SK-N-SH (cell line): Measurements from ENCODE around the gene RAB8B. TPM values are rescaled to one million over a fixed set of nuclear protein-coding genes. Genes with fewer than 3 reads are reported as not detected.
A peak's percentile ranks its signal among the peaks of the same experiment; 100 is the strongest.

Source experiments
- CTCF ChIA-PET: fragments of 300-600, 350-600 bp; formaldehyde crosslinking; extraction: SDS; loops from one replicate; lab custom pipeline; 2021; lab: Yijun Ruan, JAX
- POLR2A ChIA-PET: fragments of 350-600 bp; sonication (Branson Sonifier 250); formaldehyde crosslinking; extraction: SDS; loops from one replicate; lab custom pipeline; 2020; ENCODE audit warnings: antibody characterized with exemption, inconsistent platforms; lab: Yijun Ruan, JAX
- DNase-seq: peaks from one replicate; pipeline ENCODE4 v3.0.0; 2012
- H2AFZ ChIP-seq: fragments of 200-600 bp; sonication (generic); 2 replicates; pipeline ENCODE4 v1.8.1; 2016; ENCODE audit warnings: antibody characterized with exemption, mild to moderate bottlenecking, low read depth
- H3F3A ChIP-seq: fragments of 200-600 bp; sonication (generic); replicated peaks from 2 replicates; pipeline ENCODE3; 2016; ENCODE audit warnings: antibody characterized with exemption, mild to moderate bottlenecking; ENCODE audit not compliant: insufficient read depth
- H3K27ac ChIP-seq, 2 experiments: fragments of 200-500 bp in 1 of 2; fragments of 200-600 bp in 1 of 2; sonication (Bioruptor generic) in 1 of 2; sonication (generic), shearing (Covaris generic) in 1 of 2; 2 replicates each; pipeline versions ENCODE4 v1.5.1 to v1.6.1; 2014 to 2016; ENCODE audit warnings: low read depth in 2 of 2, inconsistent platforms in 1 of 2, low read length in 1 of 2, mild to moderate bottlenecking in 1 of 2, mixed read lengths in 1 of 2
- H3K27me3 ChIP-seq: fragments of 200-600 bp; sonication (generic), shearing (Covaris generic); 2 replicates; pipeline ENCODE4 v1.6.1; 2016; ENCODE audit warnings: mixed run types; ENCODE audit not compliant: insufficient read depth
- H3K36me3 ChIP-seq, 2 experiments: fragments of 200-500 bp in 1 of 2; fragments of 200-600 bp in 1 of 2; sonication (Bioruptor generic) in 1 of 2; sonication (generic) in 1 of 2; replicated peaks in 1 of 2; 2 replicates each; pipeline versions ENCODE3 to v1.5.1; 2014 to 2016; ENCODE audit warnings: low read length in 1 of 2, mild to moderate bottlenecking in 1 of 2; ENCODE audit not compliant: insufficient read depth in 2 of 2, control insufficient read depth in 1 of 2
- H3K4me1 ChIP-seq, 2 experiments: fragments of 200-500 bp in 1 of 2; fragments of 200-600 bp in 1 of 2; sonication (Bioruptor generic) in 1 of 2; sonication (generic), shearing (Covaris generic) in 1 of 2; 2 replicates each; pipeline versions ENCODE4 v1.5.1 to v1.6.1; 2014 to 2016; ENCODE audit warnings: low read depth in 1 of 2, low read length in 1 of 2, mixed run types in 1 of 2; ENCODE audit not compliant: insufficient read depth in 2 of 2, control insufficient read depth in 1 of 2
- H3K4me2 ChIP-seq: fragments of 200-600 bp; sonication (generic), shearing (Covaris generic); 2 replicates; pipeline ENCODE4 v1.6.1; 2017; ENCODE audit warnings: mixed run types
- H3K4me3 ChIP-seq, 2 experiments: fragments of 200-500 bp in 1 of 2; fragments of 200-600 bp in 1 of 2; sonication (Bioruptor generic) in 1 of 2; sonication (generic), shearing (Covaris generic) in 1 of 2; 2 replicates each; pipeline versions ENCODE4 v1.5.1 to v1.8.1; 2014 to 2016; ENCODE audit warnings: low read depth in 2 of 2, inconsistent platforms in 1 of 2, low read length in 1 of 2, mild to moderate bottlenecking in 1 of 2, mixed read lengths in 1 of 2, moderate library complexity in 1 of 2
- H3K79me2 ChIP-seq: fragments of 200-600 bp; sonication (generic); 2 replicates; pipeline ENCODE4 v1.8.1; 2017; ENCODE audit warnings: mild to moderate bottlenecking; ENCODE audit not compliant: insufficient read depth
- H3K9ac ChIP-seq: fragments of 200-600 bp; sonication (generic); 2 replicates; pipeline ENCODE4 v1.6.1; 2017; ENCODE audit warnings: mixed run types
- H3K9me2 ChIP-seq: fragments of 200-600 bp; sonication (generic); 2 replicates; pipeline ENCODE4 v1.6.1; 2017; ENCODE audit warnings: mixed run types
- H3K9me3 ChIP-seq: fragments of 200-600 bp; sonication (generic); 2 replicates; pipeline ENCODE4 v1.6.1; 2017; ENCODE audit warnings: mixed run types, mild to moderate bottlenecking, moderate library complexity
- H4K20me1 ChIP-seq: fragments of 200-600 bp; sonication (generic); 2 replicates; pipeline ENCODE4 v1.6.1; 2017; ENCODE audit warnings: mild to moderate bottlenecking, mixed run types; ENCODE audit not compliant: insufficient read depth
- ELF1 ChIP-seq: IDR thresholded peaks from 2 replicates; pipeline ENCODE4 v1.4.0; 2012
- EP300 ChIP-seq, 2 experiments: IDR thresholded peaks; 2 replicates each; pipeline versions ENCODE4 v1.4.0 to v1.6.1; 2012; ENCODE audit warnings: borderline replicate concordance in 1 of 2, low read depth in 1 of 2, low read length in 1 of 2
- FOSL2 ChIP-seq: IDR thresholded peaks from 2 replicates; pipeline ENCODE4 v1.4.0; 2012; ENCODE audit warnings: low read depth, mild to moderate bottlenecking, moderate library complexity, borderline replicate concordance
- FOXJ3 ChIP-seq: sonication (generic); formaldehyde crosslinking; IDR thresholded peaks from 2 replicates; pipeline ENCODE4 v1.5.1; 2020; ENCODE audit warnings: mild to moderate bottlenecking, missing genetic modification reagents
- FOXM1 ChIP-seq: IDR thresholded peaks from 2 replicates; pipeline ENCODE4 v1.4.0; 2012; ENCODE audit warnings: low read depth, mild to moderate bottlenecking
- GABPA ChIP-seq: IDR thresholded peaks from 2 replicates; pipeline ENCODE4 v1.4.0; 2012; ENCODE audit warnings: low read depth, mild to moderate bottlenecking
- GATA2 ChIP-seq: sonication (generic); formaldehyde crosslinking; IDR thresholded peaks from 2 replicates; pipeline ENCODE4 v1.5.0; 2020; ENCODE audit warnings: mild to moderate bottlenecking, missing genetic modification reagents
- MAX ChIP-seq: IDR thresholded peaks from 2 replicates; pipeline ENCODE4 v1.4.0; 2012; ENCODE audit warnings: low read depth
- MXI1 ChIP-seq: IDR thresholded peaks from 2 replicates; pipeline ENCODE4 v1.6.1; 2012; ENCODE audit warnings: mild to moderate bottlenecking, low read depth, low read length, improper control_type of control experiment
- NRF1 ChIP-seq: IDR thresholded peaks from 2 replicates; pipeline ENCODE4 v1.6.1; 2012; ENCODE audit warnings: low read depth, mild to moderate bottlenecking, low read length
- POLR2AphosphoS5 ChIP-seq: IDR thresholded peaks from 2 replicates; pipeline ENCODE4 v1.6.1; 2012; ENCODE audit warnings: low read depth, low read length
- RFX5 ChIP-seq: IDR thresholded peaks from 2 replicates; pipeline ENCODE4 v1.6.1; 2012; ENCODE audit warnings: mild to moderate bottlenecking, improper control_type of control experiment, low read length
- RXRA ChIP-seq: IDR thresholded peaks from 2 replicates; pipeline ENCODE4 v1.4.0; 2012; ENCODE audit warnings: low read depth, mild to moderate bottlenecking, borderline replicate concordance
- SIN3A ChIP-seq: IDR thresholded peaks from 2 replicates; pipeline ENCODE4 v1.6.1; 2012; ENCODE audit warnings: low read depth, mild to moderate bottlenecking, low read length, moderate library complexity, borderline replicate concordance
- TAF1 ChIP-seq: IDR thresholded peaks from 2 replicates; pipeline ENCODE4 v1.6.1; 2012; ENCODE audit warnings: low read depth, mild to moderate bottlenecking, low read length, moderate library complexity, borderline replicate concordance
- TCF12 ChIP-seq: IDR thresholded peaks from 2 replicates; pipeline ENCODE4 v1.4.0; 2012
- USF1 ChIP-seq: IDR thresholded peaks from 2 replicates; pipeline ENCODE4 v1.4.0; 2012; ENCODE audit warnings: low read depth, borderline replicate concordance
- USF2 ChIP-seq: fragments of 150-350 bp; IDR thresholded peaks from 2 replicates; pipeline ENCODE4 v1.6.1; 2017; ENCODE audit warnings: antibody characterized with exemption, low read length, low read depth, borderline replicate concordance
- YY1 ChIP-seq: IDR thresholded peaks from 2 replicates; pipeline ENCODE4 v1.4.0; 2012; ENCODE audit warnings: low read depth, mild to moderate bottlenecking
- WGBS: methylation state at CpG from one replicate; pipeline ENCODE4 v1.1.6; 2017; ENCODE audit warnings: low lambda C conversion rate; 5-methylcytosine and 5-hydroxymethylcytosine counted together
- polyA plus RNA-seq, 3 experiments: library from polyadenylated mRNA; depleted of rRNA; stranded (reverse); fragments of >200 nt; gene quantifications; 2 replicates each; pipeline ENCODE4 v1.2.3, GENCODE V29; 2012

RAB8B gene
- polyA plus RNA-seq, 1 of the 3 experiments (the other 2 are of a cell fraction): 5.4 TPM

- POLR2A ChIA-PET: interaction anchor here (1.6 kb wide), 1 partner anchor 12 kb away, joined by 3 read pairs; no protein-coding TSS in a partner anchor
- peaks cover 0 to 8% of the 10 kb centered on the region in 2 experiments; a peak in 3 of 4 replicates for H3K4me1 ChIP-seq
- H3K4me2 ChIP-seq: no peak overlapping the region
- CTCF ChIA-PET: interaction anchor here (0.6 to 5.4 kb wide), 8 partner anchors 9 to 259 kb away, joined by 3 to 32 read pairs (median 4); no protein-coding TSS in a partner anchor
- H3K9me3 ChIP-seq: no peaks in the 10 kb centered on the region
- 90% methylated on average over 5 of the region's 5 CpGs for WGBS
- no peak overlapping the region for H3K27ac ChIP-seq
- H3K36me3 ChIP-seq: peaks cover 20 to 23% of the 10 kb centered on the region in 2 experiments
- no peaks in the 10 kb centered on the region for H4K20me1 ChIP-seq
- no peaks in the 10 kb centered on the region for H3K27me3 ChIP-seq
- DNase-seq: no peak
- H3F3A ChIP-seq: no peaks in the 10 kb centered on the region
- H3K4me3 ChIP-seq: no peak overlapping the region
- no peak for TF ChIP-seq MXI1
- TF ChIP-seq RXRA: no peak
- TF ChIP-seq FOXJ3: peak; percentile 47; the same call in 1 of the 2 replicates
- peak in 1 of 2 experiments; percentile 8; a peak in 1 of 4 replicates for TF ChIP-seq EP300 (IDR thresholded peaks at IDR 0.05; ENCODE audit: borderline replicate concordance in 1 of 2, low read depth in 1 of 2, low read length in 1 of 2)
- H3K79me2 ChIP-seq: no peaks in the 10 kb centered on the region
- H3K9me2 ChIP-seq: no peaks in the 10 kb centered on the region
- no peak overlapping the region for H2AFZ ChIP-seq
- H3K9ac ChIP-seq: no peak overlapping the region
Measured at GRCh38 chr15:63306492-63307073, 117.2 kb downstream of the RAB8B start.

- Histone ChIP-seq H3K4me2 (no peak overlapping the region), H3K4me3 (no peak overlapping the region), H3K79me2 (no peaks in the 10 kb centered on the region), H3K27ac (no peak overlapping the region), H3K36me3 (peaks cover 11 to 13% of the 10 kb centered on the region in 2 experiments), H2AFZ (no peak overlapping the region), H4K20me1 (no peaks in the 10 kb centered on the region), H3K27me3 (no peaks in the 10 kb centered on the region), H3F3A (no peaks in the 10 kb centered on the region), H3K4me1 (peaks cover 0 to 10% of the 10 kb centered on the region in 2 experiments; a peak in 3 of 4 replicates), H3K9ac (no peak overlapping the region), H3K9me2 (no peaks in the 10 kb centered on the region), H3K9me3 (no peaks in the 10 kb centered on the region)
- POLR2A ChIA-PET: no interaction called here
- CTCF ChIA-PET: interaction anchor here (1.0 to 5.4 kb wide), 4 partner anchors 14 to 94 kb away, joined by 3 to 32 read pairs (median 3); no protein-coding TSS in a partner anchor
- WGBS: 99% methylated on average over 3 of the region's 4 CpGs
- no peak for DNase-seq
- no peak for TF ChIP-seq NRF1
- no peak for TF ChIP-seq GABPA
- no peak for TF ChIP-seq ELF1
- TF ChIP-seq MXI1: no peak
- TF ChIP-seq TAF1: no peak
Measured at GRCh38 chr15:63308491-63308890, 119.1 kb downstream of the RAB8B start.

GRCh38 chr15:63308947-63309346, 119.5 kb downstream of the RAB8B start:
- DNase-seq: no peak
- Histone ChIP-seq H2AFZ (no peak overlapping the region), H3K9me3 (no peaks in the 10 kb centered on the region), H3K36me3 (peaks cover 11 to 13% of the 10 kb centered on the region in 2 experiments), H3K9me2 (no peaks in the 10 kb centered on the region), H4K20me1 (no peaks in the 10 kb centered on the region), H3K79me2 (no peaks in the 10 kb centered on the region), H3K4me3 (no peak overlapping the region), H3K4me2 (no peak overlapping the region), H3K4me1 (peaks cover 0 to 14% of the 10 kb centered on the region in 2 experiments; a peak in 3 of 4 replicates), H3K9ac (no peak overlapping the region), H3F3A (no peaks in the 10 kb centered on the region), H3K27ac (no peak overlapping the region), H3K27me3 (no peaks in the 10 kb centered on the region)
- ChIA-PET CTCF (interaction anchor here (1.1 to 5.4 kb wide), 4 partner anchors 15 to 737 kb away, joined by 3 to 32 read pairs (median 3); partner anchors contain the start of gene DAPK2), POLR2A (no interaction called here)
- WGBS: 76% methylated on average over 2 of the region's 2 CpGs
- TF ChIP-seq YY1 (no peak), FOSL2 (no peak), SIN3A (no peak), TAF1 (no peak), MAX (no peak), TCF12 (no peak), USF1 (no peak), NRF1 (no peak), RFX5 (no peak), FOXM1 (no peak), POLR2AphosphoS5 (no peak), USF2 (no peak), GATA2 (CRISPR knock-in tag) (no peak)
- TF ChIP-seq, all 33 proteins: peak for 0
